DND-41 (cell line): ENCODE results near the gene GLIS2.

Experiments
- CTCF ChIP-seq: IDR thresholded peaks from 2 replicates; pipeline ENCODE4 v1.5.1; 2012; ENCODE audit warnings: borderline replicate concordance, low read length, moderate library complexity, mild to moderate bottlenecking; ENCODE audit not compliant: poor library complexity, severe bottlenecking; ENCODE audit errors: extremely low read depth
- EZH2 ChIP-seq: IDR thresholded peaks from 3 replicates; pipeline ENCODE4 v1.6.1; 2012; ENCODE audit warnings: borderline replicate concordance, low read depth, mild to moderate bottlenecking, moderate library complexity, low read length, inconsistent platforms; ENCODE audit not compliant: severe bottlenecking

DNA sequence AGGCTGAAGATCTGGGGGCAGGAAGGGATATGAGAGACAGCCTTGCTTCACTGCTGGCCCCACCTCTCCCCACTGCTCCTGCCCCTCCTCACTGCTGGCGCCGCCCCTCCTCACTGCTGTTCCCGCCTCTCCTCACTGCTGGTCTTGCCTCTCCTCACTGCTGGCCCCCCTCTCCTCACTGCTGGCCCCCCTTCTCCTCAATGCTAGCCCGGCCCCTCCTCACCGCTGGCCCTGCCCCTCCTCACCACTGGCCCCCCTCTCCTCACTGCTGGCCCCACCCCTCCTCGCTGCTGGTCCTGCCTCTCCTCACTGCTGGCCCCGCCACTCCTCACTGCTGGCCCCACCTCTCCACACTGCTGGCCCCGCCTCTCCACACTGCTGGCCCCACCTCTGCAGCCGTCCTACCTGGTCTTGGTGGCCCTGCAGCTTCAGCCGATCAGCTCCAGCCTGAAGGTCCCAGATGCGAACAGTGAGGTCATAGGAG lies 44.7 kb downstream of the GLIS2 start:
- TF ChIP-seq CTCF, result no peak
- no peak for TF ChIP-seq EZH2
